Embryonic facial prominence (tissue), 1 donor: ENCODE results near the gene TOP3B.
A peak's percentile ranks its signal among the peaks of the same experiment; 100 is the strongest.

ENCODE experiments used
- DNase-seq: peaks from one replicate; pipeline ENCODE4 v3.0.0-alpha.2; 2016; ENCODE audit errors: extremely low spot score

TOP3B gene

DNA sequence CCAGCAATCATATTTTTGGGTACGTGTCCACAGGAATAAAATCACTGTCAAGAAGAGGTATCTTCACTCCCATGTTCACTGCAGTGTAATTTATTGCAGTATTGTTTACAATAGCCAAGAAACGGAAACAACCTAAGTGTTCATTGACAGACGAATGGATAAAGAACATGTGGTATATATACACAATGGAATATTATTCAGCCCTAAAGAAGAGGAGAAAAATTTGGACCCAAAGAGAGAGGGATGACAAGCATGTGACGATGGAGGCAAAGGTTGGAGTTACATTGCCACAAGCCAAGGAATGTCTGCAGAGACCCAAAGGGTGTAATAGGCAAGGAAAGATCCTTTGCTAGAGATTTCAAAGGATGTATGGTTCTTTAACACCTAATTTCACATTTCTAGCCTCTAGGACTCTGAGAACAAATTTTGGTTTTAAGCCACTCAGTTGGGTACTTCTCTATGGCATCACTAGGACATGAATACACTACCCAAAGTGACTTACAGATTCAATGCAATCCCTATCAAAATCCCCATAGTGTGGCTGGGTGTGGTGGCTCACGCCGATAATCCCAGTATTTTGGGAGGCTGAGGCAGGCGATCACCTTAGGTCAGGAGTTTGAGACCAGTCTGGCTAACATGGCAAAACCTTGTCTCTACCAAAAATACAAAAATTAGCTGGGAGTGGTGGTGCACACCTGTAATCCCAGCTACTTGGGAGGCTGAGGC lies 31.1 kb upstream of the TOP3B start:
- DNase-seq: no peak

DNA sequence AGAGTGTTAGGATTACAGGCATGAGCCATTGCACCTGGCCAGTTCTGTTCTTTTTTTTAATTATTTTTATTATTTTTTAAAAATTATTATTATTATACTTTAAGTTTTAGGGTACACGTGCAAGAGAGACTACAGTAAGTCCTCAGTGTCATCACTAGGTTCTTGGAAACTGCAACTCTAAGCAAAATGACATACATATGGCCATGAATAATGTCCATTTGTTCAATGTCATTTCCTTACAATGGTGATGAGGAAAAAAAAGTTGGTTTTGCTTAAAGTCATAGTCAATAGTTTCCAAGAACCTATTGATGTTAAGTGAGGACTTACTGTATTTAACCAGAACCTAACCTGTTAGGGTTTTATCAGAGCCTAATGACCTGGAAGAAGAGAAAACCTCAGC lies 29.4 kb upstream of the TOP3B start:
- no peak for DNase-seq

DNA sequence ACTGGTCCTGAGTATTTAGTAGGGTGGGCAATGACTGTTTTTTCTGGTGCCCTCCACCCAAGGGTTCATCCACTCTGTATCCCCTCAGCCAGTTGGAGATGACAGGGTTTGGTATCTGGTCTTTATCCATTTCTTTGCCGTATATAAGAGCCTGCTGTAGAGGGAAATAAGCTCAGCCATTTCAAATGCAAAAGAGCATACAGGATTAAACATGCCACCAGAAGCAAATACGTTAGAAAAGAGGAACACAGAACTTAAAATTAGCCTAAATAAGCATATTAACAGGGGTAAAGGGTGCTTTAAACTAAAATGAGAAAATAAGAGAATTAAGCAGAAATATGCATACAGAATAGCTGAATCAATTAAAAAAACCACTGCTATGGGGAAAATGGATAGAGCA lies 27.8 kb upstream of the TOP3B start:
- DNase-seq: no peak

DNA sequence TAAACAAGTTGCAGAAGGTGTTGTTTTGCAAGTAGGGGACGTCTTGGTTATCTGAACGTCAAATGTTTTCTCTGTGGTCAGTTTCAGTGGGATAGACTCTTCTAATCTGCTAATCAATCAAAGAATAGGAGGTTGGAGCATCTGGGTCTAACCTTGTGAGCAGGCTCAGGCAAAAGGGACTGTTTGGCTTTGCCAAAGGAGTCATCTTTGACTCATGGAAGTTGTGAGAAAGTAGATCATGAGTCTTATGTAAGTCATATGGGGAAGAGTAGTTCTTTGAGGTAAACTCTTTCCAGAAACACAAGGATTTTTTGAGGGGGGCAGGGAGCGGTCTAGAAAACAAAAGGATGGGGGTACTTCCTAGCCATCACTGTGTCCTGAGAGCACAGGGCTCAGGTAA lies 27.1 kb upstream of the TOP3B start:
- DNase-seq: no peak

DNA sequence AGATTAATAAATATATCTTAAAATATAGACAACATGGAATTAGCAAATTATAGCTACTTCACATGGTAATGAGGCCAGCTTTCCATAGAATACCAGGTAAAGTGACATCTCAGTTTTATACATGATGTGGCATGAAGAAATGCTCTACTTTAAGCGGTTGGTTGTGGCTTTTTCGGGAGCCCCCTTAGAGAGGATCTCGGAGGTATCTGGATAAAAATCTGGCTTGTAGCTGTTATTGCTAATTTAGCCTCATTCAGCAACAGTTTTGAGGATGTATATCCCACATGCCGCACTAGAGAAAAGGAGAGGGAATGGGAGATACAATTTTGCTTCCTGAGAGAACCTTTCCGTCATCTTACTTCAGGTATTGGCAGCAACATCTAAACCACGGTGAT lies 24.0 kb upstream of the TOP3B start:
- no peak for DNase-seq

DNA sequence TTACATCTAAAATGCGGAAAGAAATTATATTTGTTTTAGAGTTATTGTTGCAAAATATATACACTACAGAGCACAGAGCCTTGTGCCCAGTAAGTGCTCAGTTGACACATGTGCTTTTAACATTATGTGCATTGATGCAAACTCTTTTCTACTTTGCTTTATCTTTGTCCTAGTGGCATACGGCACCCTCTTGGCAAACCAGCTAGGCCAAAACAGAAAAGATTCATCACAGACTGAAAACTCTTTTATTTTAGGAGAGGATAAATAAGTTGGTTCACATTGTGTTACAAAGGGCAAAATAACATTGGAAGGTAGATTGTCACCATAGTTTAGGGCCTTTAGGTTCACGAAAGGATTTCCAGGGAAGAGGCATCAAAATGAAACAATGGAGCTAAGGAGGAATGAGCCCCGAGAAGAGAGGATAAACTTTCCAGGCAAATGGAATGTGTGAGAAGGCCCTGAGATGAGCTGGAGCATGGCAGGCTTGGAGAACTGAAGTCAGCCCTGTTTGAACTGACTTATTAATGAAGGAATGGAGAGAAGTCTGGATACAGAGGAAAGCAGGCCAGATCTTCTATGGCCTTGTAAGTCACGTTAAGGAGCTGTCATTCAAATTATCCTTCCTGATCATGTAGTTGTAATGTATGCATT lies 23.5 kb upstream of the TOP3B start:
- DNase-seq: no peak

DNA sequence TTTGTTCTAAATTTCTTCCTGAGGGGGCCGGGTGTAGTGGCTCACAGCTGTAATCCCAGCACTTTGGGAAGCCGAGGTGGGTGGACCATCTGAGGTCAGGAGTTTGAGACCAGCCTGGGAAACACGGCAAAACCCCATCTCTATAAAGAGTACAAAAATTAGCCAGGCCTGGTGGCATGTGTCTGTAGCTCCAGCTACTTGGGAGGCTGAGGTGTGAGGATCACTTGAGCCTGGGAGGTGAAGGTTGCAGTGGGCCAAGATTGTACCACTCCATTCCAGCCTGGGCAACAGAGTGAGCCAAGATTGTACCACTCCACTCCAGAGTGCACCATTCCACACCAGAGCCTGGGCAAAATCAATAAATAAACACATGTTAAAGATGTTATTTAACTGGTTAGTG lies 20.6 kb upstream of the TOP3B start:
- no peak for DNase-seq

DNA sequence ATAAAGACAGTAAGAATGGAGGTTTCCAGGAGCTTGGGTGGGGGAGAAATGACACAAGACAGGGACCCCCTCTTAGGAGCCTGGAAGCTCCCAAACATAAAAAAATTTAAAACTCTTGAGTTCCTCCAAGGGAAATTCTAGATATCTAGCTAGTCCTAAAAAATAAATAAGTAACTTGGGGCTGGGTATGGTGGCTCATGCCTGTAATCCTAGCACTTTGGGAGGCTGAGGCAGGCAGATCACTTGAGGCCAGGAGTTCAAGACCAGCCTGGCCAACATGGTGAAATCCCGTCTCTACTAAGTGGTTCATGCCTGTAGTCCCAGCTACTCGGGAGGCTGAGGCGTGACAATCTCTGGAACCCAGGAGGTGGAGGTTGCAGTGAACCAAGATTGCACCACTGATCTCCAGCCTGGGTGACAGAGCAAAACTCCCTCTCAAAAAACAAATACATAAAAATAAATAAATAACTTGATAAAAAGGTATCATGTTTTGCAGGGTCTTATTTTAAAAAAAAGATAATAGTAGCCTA lies 20.0 kb upstream of the TOP3B start:
- no peak for DNase-seq

DNA sequence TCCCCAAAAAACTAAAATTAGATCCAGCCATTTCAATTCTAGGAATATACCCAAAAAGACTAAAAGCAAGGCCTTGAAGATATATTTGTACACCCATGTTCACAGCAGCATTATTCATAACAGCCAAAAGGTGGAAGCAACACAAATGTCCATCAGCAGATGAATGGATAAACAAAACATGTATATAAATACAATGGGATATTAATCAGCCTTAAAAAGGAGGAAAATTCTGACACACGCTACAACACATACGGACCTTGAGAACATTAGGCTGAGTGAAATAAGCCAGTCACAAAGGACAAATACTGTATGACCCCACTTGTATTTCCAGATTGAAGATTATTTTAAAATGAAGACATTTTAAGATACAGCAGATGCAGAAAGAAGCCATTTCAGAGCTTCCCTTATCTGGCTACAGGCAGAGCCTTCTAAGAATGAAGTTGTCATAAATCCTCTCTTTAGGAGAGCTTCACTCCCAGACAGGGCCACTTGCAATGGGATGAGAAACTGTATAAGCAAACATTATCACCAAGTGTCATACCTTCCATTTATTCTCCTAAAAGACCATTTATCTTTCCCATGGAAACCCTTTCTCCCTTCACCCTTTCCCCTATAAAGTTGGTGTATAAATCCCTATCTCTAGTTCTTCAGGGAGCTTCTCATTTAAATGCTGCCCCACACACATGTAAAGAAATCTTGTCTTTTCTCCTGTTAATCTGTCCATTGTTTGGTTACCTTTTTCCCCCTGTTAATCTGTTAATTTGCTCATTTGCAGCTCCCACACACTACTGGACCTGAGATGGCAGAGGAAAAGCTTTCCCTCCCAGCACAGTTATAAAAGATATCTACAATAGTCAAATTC lies 19.3 kb upstream of the TOP3B start:
- no peak for DNase-seq

DNA sequence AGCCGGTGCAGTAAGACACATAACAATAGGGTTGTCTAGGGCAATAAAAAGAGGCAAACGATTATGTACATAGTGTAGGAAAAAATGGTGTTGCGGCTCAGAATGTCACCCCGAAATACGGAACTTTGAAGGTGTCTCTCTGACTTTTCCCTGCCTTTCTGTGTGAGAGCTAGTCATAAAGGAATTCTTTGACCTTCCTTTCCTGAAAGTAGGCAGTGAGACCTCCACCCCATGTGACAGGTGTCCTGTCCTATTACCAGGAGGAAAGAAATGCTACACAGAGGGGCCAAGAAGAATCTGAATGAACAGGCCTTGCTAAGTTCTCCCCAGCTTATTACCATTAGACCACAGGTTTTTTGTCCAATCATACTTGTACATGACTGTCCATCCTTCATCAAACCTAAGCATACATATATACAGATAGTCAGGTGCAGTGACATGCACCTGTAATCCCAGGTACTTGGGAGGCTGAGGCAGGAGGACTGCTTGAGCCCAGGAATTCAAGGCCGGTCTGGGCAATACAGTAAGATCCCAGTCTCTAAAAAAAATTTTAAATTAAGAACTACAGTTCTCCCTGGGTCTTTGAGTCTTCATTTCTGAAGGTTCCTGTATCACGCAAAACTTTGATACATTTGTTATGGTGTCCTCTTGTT lies 16.1 kb upstream of the TOP3B start:
- DNase-seq: no peak

DNA sequence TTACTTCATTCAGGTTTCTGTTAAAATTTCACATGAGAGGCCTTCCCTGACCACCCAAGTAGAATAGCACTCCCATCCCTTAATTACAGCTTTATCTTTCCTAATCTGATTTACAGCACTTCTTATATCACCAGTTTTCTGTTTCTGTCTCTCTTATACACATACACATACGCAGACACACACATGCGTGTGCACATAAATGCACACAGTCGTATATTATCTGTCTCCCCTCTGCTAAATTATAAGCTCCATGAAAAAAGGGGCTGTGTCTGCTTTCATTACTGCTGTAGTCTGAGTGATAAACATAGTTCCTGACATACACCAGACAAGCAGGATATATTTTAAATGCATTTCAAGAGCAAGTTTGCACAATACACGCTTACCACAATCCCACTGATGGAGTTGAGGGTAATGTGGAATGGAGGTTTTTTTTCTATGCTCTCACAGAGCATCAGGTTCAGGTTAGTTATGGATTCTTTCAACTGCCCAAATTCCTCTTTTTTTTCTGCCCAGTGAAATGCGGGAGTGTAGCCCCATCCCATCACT lies 13.7 kb upstream of the TOP3B start:
- peak; percentile 22 for DNase-seq

DNA sequence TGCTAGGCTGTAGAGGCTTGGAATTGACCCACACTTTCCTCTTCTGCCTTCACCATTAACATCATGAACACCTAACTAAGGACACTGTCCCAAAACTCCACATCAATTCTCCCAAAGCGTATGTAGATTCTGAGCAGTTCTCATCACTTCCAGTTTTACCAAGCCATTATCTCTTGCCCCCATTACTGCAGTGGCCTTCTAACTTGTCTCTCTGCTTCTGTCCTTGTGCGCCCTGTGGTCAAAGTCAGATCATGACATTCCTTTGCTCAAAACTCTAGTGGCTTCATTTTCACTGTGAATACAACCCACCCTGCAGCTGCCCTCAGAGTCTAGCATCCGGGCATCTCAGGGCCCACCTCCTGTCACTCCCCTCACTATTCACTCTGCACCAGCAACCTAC lies 13.1 kb upstream of the TOP3B start:
- DNase-seq: no peak

DNA sequence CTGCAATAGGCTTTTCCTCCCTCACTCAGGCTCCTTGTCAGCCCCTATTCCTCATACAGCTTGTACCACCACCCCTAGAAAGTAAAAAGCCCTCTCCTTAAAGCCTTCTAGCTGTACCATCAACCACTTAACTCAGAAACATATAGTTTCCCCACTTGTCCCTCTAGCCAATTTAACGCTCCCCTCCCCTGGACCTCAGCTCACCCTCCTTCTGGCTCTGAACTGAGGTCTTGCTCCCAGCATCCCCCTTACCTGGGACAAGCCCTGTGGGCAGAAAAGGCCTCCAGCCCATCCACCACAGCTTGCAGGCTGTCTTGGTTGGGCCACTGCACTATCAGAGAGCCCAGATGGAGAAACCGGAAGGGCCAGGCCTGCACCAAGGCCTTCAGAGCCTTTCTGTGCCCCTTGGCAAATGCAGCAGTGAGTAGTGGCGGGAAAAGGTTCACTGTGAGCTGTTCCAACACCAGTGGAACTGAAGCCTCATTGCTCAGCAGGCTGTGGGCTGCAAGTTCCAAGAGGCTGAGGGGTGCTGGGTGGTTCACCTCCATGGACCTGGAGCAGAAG lies 12.4 kb upstream of the TOP3B start:
- DNase-seq: no peak

DNA sequence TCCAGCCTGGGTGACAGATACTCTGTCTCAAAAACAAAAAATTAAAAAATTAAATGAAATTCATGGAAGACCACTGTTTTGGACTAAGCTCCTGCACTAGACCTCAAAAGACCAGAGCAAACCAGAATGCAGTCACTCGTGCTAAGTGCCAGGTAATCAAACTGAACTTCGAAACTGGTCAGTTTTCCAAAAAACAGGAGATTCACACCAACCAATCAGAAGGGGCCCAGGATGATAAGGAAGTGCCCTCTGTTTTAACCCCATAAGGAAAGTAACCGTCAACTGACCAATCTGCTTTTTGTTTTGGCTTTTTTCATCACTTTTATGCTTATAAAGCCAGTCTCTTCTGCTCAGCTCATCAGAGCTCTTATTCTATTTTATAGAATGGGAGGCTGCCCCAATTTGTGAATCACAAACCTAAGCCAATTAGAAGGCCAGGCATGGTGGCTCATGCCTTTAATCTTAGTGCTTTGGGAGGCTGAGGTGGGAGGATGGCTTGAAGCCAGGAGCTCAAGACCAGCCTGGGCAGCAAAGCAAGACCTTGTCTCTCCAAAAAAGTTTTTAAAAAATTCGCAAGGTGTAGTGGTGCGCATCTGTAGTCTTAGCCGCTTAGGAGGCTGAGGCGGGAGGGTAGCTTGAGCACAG lies 10.1 kb upstream of the TOP3B start:
- no peak for DNase-seq

DNA sequence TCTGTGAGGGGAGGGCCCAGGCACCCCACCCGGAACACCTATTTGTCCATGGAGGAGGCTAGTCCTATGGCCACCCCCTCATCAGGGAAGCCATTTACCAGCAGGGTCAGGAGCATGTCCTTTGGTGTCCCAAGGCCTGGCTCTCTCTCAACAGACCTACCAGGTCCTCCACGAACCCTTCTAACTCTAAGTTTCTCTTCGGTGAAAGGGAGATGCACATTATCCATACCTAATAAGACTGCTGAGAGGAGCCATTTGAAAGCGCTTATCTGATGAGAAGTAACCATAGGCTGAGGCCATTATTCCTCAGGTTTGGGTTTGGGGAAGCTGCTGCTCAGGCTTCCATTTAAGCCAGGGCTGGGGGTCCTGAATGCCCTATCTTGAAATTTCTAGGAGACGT lies 9.2 kb upstream of the TOP3B start:
- no peak for DNase-seq

DNA sequence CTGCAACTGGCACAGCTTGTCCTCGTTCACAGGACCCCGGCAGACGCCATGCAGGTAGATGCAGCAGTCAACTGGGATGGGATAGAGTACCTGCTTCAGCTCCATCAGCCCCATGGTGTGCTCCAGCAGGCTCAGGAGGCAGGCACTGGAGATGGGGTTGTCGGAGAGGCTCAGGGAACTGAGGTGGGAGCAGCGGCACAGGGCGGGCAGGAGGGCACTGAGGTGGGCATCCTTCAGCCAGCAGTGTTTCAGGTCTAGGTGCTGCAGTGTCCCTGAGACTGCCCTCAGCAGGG lies 8.7 kb upstream of the TOP3B start:
- DNase-seq: no peak

DNA sequence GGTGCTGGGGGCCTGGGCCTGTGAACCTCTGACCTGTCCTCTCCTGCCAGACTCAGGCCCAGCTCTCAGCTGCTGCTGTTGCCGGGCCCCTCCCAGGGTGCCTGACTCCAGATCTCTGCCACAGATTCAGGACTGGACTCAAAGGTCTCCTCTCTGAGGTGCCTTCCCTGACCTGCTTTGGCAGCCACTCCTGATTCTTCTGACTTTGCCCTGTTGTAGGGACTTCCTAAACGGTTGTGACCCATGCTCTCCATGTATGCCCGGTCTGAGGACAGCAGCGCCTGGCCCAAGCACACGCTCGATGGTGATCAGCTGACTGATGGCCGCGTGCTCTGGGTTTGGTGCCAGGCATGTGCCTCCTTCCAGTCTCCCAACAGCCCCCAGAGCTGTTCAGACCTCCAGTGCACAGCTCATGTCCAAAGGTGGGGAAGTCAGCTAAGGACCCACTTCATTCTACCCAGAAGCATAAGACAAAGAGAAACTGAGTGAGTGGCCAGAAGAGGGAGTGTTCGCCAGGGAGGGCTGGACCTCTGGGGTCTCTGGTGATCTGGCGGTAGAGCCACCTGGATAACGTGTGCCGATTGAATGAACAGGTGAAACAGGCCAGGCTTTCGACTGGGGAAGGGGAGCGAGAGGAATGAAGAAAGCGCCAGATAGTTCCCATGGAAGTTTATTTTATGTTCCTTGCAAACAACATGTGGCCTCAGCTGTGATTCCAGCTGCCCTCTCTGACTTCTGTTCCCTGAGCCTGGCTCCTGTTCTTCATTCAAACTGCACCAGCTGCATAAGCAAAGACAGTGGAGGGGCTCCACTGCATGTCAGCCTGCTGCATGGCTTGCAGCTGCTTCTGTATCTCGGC lies 8.1 kb upstream of the TOP3B start:
- DNase-seq: no peak

DNA sequence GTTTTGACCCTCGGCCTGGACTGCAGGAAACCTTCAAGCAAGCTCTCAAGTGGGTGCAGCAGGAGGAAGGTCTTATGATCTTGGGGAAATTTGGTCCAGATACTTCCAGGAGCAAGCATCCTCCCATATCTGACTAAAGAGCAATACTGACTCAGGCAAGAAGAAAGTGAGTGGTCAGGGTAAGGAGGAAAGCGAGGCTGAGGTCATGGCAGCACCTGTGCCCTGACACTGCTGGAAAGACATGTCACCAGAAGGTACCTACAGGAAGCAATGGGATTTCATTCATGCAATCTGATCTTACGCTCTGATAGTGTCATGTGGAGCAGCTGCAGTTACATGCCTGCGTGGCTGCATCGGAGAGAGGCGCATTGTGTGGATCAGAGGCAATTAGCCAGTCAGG lies 6.5 kb upstream of the TOP3B start:
- DNase-seq: no peak

DNA sequence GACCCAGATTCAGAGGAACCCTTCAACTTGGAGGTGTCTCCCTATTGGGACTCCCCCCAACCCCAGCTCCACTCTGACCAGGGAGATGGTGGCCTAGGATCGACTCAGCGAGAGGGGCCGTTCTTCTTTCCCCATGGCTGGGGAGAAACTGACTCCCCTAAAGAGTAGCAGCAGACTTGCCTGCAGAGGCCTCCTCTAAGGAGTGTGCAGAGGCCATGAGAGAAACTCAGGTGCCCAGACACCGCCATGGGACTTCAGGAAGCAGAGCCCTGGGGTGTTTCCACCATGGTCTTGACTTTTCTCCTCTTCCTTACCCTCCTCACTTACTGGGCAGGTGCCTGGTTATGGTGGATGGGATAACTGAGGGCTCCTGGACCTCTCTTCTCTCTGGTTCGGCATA lies 2.6 kb upstream of the TOP3B start:
- DNase-seq: no peak

DNA sequence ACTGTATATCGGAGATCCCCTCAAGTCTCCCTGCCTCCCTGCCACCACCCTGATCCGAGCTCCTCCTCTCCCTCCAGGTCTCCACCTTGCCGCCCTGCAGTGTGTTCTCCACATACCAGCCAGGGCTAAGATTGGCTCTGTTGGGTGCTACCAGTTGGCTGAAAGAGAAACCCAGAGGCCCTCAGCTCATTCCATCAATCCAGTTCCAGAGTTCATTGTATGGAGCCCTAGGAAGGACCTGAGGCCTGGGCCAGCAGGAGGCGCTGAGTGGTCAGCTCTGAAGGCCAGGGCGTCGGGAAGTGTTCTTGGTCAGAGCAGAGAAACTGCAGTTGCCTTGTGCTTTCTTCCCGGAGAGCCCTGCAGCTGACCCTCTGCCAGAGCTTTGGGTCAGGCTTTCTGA lies 2.2 kb upstream of the TOP3B start:
- no peak for DNase-seq
